T-helper 17 cell (primary cell): Measurements from ENCODE around the gene ANKS4B. TPM values are rescaled to one million over a fixed set of nuclear protein-coding genes. Genes with fewer than 3 reads are reported as not detected.
"Not testable (repeated sequence)": the region's sequence is repeated elsewhere in the genome, so short reads cannot be mapped to it uniquely, and the experiment has no call there.

Experiments
- ATAC-seq: fragments of 150-1000 bp; cut with Tn5 transposase; 2 replicates; pipeline ENCODE4 v1.10.0; 2021; ENCODE audit warnings: mild to moderate bottlenecking, moderate library complexity
- DNase-seq, 3 donors: peaks; one replicate each; pipeline versions ENCODE4 v3.0.0 to v3.0.0-alpha.2; 2020 to 2021
- H3K9me3 ChIP-seq: one replicate; pipeline ENCODE4 v1.7.0; 2013; ENCODE audit warnings: low read length, mild to moderate bottlenecking; ENCODE audit not compliant: control insufficient read depth, poor library complexity, severe bottlenecking
- H3K27ac Mint-ChIP-seq: one replicate; pipeline ENCODE4 v1.8.0; 2022; ENCODE audit warnings: mild to moderate bottlenecking, moderate library complexity, mixed read lengths
- H3K27me3 Mint-ChIP-seq: one replicate; pipeline ENCODE4 v1.8.0; 2022; ENCODE audit warnings: mixed read lengths
- H3K36me3 Mint-ChIP-seq: one replicate; pipeline ENCODE4 v1.8.0; 2022; ENCODE audit warnings: low read depth, mixed read lengths
- H3K4me1 Mint-ChIP-seq: one replicate; pipeline ENCODE4 v1.8.0; 2022; ENCODE audit warnings: mild to moderate bottlenecking, mixed read lengths
- H3K4me3 Mint-ChIP-seq: one replicate; pipeline ENCODE4 v1.8.0; 2022; ENCODE audit warnings: mild to moderate bottlenecking, moderate library complexity, mixed read lengths
- total RNA-seq, 4 donors: library from RNA in 2 of 4; stranded (reverse) in 2 of 4; gene quantifications; one replicate each; pipeline ENCODE4 v1.2.3 and lab custom pipeline; 2022 to 2026

The ANKS4B gene
- total RNA-seq, 2 donors from 2014 or later, result not detected

- H3K4me1 Mint-ChIP-seq, result peaks cover 4% of the 10 kb centered on the region
- H3K4me3 Mint-ChIP-seq, result no peak overlapping the region
- peaks cover 5% of the 10 kb centered on the region for H3K36me3 Mint-ChIP-seq
- no peaks in the 10 kb centered on the region for H3K9me3 ChIP-seq
- H3K27me3 Mint-ChIP-seq, result peaks cover 70% of the 10 kb centered on the region
- DNase-seq (no peak), ATAC-seq (no peak)
- H3K27ac Mint-ChIP-seq, result no peak overlapping the region
These were observed 42.6 kb downstream of the ANKS4B start for GRCh38 chr16:21276090-21276489.

- Mint-ChIP-seq H3K36me3 (peaks cover 5% of the 10 kb centered on the region), H3K4me1 (peaks cover 4% of the 10 kb centered on the region), H3K27ac (no peak overlapping the region), H3K27me3 (peaks cover 79% of the 10 kb centered on the region), H3K4me3 (no peak overlapping the region)
- no peaks in the 10 kb centered on the region for H3K9me3 ChIP-seq
- DNase-seq (no peak), ATAC-seq (no peak)
These were observed 43.8 kb downstream of the ANKS4B start for GRCh38 chr16:21277045-21277926.

GRCh38 chr16:21277927-21278706 is 44.6 kb downstream of the ANKS4B start, which contains the start of gene CRYM:
Gene CRYM (minus strand): TSS chr16:21278290. CDS start chr16:21278251, 39 bp downstream.
- H3K4me1 Mint-ChIP-seq, result peaks cover 4% of the 10 kb centered on the region
- H3K36me3 Mint-ChIP-seq, result peaks cover 5% of the 10 kb centered on the region
- DNase-seq (peak in 1 of 3 donors; percentile 21), ATAC-seq (peak; percentile 83)
- H3K9me3 ChIP-seq, result no peaks in the 10 kb centered on the region
- H3K4me3 Mint-ChIP-seq, result peak within 1 kb of the TSS; percentile 72
- no peak within 1 kb of the TSS for H3K27ac Mint-ChIP-seq
- H3K27me3 Mint-ChIP-seq, result peaks cover 80% of the 10 kb centered on the region

GRCh38 chr16:21279501-21279900 is 46.0 kb downstream of the ANKS4B start:
- Mint-ChIP-seq H3K27me3 (peaks cover 81% of the 10 kb centered on the region), H3K4me1 (peaks cover 8% of the 10 kb centered on the region), H3K4me3 (no peak overlapping the region), H3K36me3 (peaks cover 7% of the 10 kb centered on the region), H3K27ac (no peak overlapping the region)
- ATAC-seq (no peak), DNase-seq (no peak)
- no peaks in the 10 kb centered on the region for H3K9me3 ChIP-seq

- DNase-seq (no peak), ATAC-seq (no peak)
- Mint-ChIP-seq H3K27ac (no peak overlapping the region), H3K36me3 (peaks cover 6% of the 10 kb centered on the region), H3K4me3 (no peak overlapping the region), H3K4me1 (peaks cover 8% of the 10 kb centered on the region), H3K27me3 (peaks cover 65% of the 10 kb centered on the region)
- no peaks in the 10 kb centered on the region for H3K9me3 ChIP-seq
These were observed 48.3 kb downstream of the ANKS4B start for GRCh38 chr16:21281698-21282389.

- DNase-seq (no peak), ATAC-seq (no peak)
- Mint-ChIP-seq H3K4me3 (no peak overlapping the region), H3K36me3 (peaks cover 6% of the 10 kb centered on the region), H3K27me3 (peaks cover 54% of the 10 kb centered on the region), H3K27ac (no peak overlapping the region), H3K4me1 (peaks cover 5% of the 10 kb centered on the region)
- no peaks in the 10 kb centered on the region for H3K9me3 ChIP-seq
These were observed 50.2 kb downstream of the ANKS4B start for GRCh38 chr16:21283521-21284289.

- H3K27me3 Mint-ChIP-seq, result peaks cover 48% of the 10 kb centered on the region
- peaks cover 4% of the 10 kb centered on the region for H3K4me1 Mint-ChIP-seq
- no peak overlapping the region for H3K27ac Mint-ChIP-seq
- peaks cover 3% of the 10 kb centered on the region for H3K36me3 Mint-ChIP-seq
- no peak for ATAC-seq
- H3K4me3 Mint-ChIP-seq, result no peak overlapping the region
- DNase-seq, result no peak
- peaks cover under 1% of the 10 kb centered on the region for H3K9me3 ChIP-seq
These were observed 50.9 kb downstream of the ANKS4B start for GRCh38 chr16:21284414-21284813.

GRCh38 chr16:21285314-21285713 is 51.8 kb downstream of the ANKS4B start:
- Mint-ChIP-seq H3K27ac (no peak overlapping the region), H3K36me3 (peaks cover 2% of the 10 kb centered on the region), H3K27me3 (peaks cover 48% of the 10 kb centered on the region), H3K4me3 (no peak overlapping the region), H3K4me1 (peaks cover 4% of the 10 kb centered on the region)
- peaks cover 3% of the 10 kb centered on the region for H3K9me3 ChIP-seq
- no peak for ATAC-seq
- no peak for DNase-seq

GRCh38 chr16:21289789-21290188 is 56.3 kb downstream of the ANKS4B start:
- not testable (repeated sequence) for H3K4me3 Mint-ChIP-seq, H3K4me1 Mint-ChIP-seq, DNase-seq, H3K27ac Mint-ChIP-seq, H3K9me3 ChIP-seq, ATAC-seq, H3K36me3 Mint-ChIP-seq
- peaks cover 39% of the 10 kb centered on the region for H3K27me3 Mint-ChIP-seq

- no peaks in the 10 kb centered on the region for H3K9me3 ChIP-seq
- H3K4me3 Mint-ChIP-seq, result peak overlapping the region; percentile 98
- DNase-seq, result no peak
- H3K27me3 Mint-ChIP-seq, result peaks cover 34% of the 10 kb centered on the region
- H3K36me3 Mint-ChIP-seq, result no peaks in the 10 kb centered on the region
- peak; percentile 57 for ATAC-seq
- H3K4me1 Mint-ChIP-seq, result peaks cover 19% of the 10 kb centered on the region
- peak overlapping the region; percentile 72 for H3K27ac Mint-ChIP-seq
These were observed 67.0 kb downstream of the ANKS4B start for GRCh38 chr16:21300309-21301167.

- Mint-ChIP-seq H3K36me3 (no peaks in the 10 kb centered on the region), H3K4me1 (peaks cover 19% of the 10 kb centered on the region), H3K27me3 (peaks cover 29% of the 10 kb centered on the region), H3K27ac (peak overlapping the region; percentile 72), H3K4me3 (peak overlapping the region; percentile 98)
- no peaks in the 10 kb centered on the region for H3K9me3 ChIP-seq
- DNase-seq (peak in 1 of 3 donors; percentile 16), ATAC-seq (peak; percentile 60)
These were observed 67.8 kb downstream of the ANKS4B start for GRCh38 chr16:21301168-21301894.
